ENCODE results near the gene SLC25A41.

Gene SLC25A41

DNA sequence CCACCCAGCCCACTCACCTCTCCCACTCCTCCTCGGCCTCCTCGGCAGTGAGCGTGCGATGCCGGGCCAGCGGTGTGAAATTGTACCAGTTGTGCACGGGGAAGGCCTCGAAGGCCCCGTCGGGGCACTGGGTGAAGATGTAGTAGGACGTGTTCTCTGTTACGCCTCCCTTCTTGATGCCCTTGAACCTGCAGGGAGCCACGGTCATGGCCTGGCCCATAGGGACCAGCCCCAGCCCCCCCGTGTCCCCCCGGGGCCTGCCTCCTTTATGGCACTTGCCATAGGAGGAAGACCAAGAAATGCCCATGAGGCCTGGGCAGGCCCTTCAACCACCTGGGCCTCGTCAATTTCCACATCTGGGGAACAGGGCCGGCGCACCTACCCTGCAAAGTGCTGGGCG is 46.2 kb downstream of the SLC25A41 start:
- H3K27ac ChIP-seq (ENCODE audit: insufficient read depth, low read depth, low read length, poor library complexity, severe bottlenecking): no peak overlapping the region
- H3K4me1 ChIP-seq (ENCODE audit: control insufficient read depth, insufficient read depth, low read length): peaks cover 3% of the 10 kb centered on the region
- 95 to 97% methylated on average over 19 of the region's 19 CpGs for WGBS, 2 experiments
- no peaks in the 10 kb centered on the region for H3K27me3 ChIP-seq (ENCODE audit: control insufficient read depth, insufficient read depth, low read length, poor library complexity, severe bottlenecking)
- no peaks in the 10 kb centered on the region for H3K9me3 ChIP-seq (ENCODE audit: control insufficient read depth, low read length)
- H3K36me3 ChIP-seq (ENCODE audit: control insufficient read depth, insufficient read depth, low read length): peaks cover 20% of the 10 kb centered on the region
- H3K4me3 ChIP-seq (ENCODE audit: insufficient read depth, low read depth, low read length): no peak overlapping the region

DNA sequence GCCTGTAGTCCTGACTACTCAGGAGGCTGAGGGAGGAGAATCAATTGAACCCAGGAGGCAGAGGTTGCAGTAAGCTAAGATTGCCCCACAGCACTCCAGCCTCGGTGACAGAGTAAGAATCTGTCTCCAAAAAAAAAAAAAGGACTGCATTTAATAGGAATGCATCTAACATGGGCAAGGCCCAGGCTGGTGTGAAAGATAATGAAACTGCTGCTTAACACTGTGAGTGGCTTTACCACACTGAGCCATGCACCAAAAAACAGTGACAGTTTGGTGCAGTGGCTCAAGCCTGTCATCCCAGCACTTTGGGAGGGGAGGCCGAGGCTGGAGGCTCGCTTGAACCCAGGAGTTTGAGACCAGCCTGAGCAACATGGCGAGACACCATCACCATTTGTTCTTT is 49.2 kb downstream of the SLC25A41 start:
- WGBS, 2 experiments: 90 to 96% methylated on average over 4 of the region's 4 CpGs
- Histone ChIP-seq H3K36me3 (ENCODE audit: control insufficient read depth, insufficient read depth, low read length) (peaks cover 43% of the 10 kb centered on the region), H3K4me1 (ENCODE audit: control insufficient read depth, insufficient read depth, low read length) (no peaks in the 10 kb centered on the region), H3K27me3 (ENCODE audit: control insufficient read depth, insufficient read depth, low read length, poor library complexity, severe bottlenecking) (no peaks in the 10 kb centered on the region), H3K4me3 (ENCODE audit: insufficient read depth, low read depth, low read length) (no peak overlapping the region), H3K27ac (ENCODE audit: insufficient read depth, low read depth, low read length, poor library complexity, severe bottlenecking) (no peak overlapping the region), H3K9me3 (ENCODE audit: control insufficient read depth, low read length) (no peaks in the 10 kb centered on the region)

DNA sequence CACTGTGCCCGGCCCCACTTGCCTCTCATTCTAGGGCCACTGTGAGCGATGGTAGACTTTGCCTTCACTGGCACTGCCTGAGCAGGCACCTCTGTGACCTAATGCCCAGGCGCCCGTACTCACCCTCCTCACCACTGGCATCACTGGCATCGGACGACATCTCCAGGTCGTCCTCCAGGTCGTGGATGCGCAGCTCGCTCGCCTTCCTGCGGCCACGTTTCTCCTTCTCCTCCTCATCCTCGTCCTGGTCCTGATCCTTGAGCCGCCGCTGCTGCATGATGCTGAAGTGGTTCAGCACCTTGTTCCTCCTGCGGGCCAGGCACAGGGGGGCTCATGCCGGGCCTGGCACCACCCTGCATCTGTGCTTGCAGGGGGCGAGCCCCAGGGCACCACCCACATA is 50.4 kb downstream of the SLC25A41 start:
- Histone ChIP-seq H3K9me3 (ENCODE audit: control insufficient read depth, low read length) (no peaks in the 10 kb centered on the region), H3K27ac (ENCODE audit: insufficient read depth, low read depth, low read length, poor library complexity, severe bottlenecking) (no peak overlapping the region), H3K27me3 (ENCODE audit: control insufficient read depth, insufficient read depth, low read length, poor library complexity, severe bottlenecking) (no peaks in the 10 kb centered on the region), H3K36me3 (ENCODE audit: control insufficient read depth, insufficient read depth, low read length) (peaks cover 43% of the 10 kb centered on the region), H3K4me3 (ENCODE audit: insufficient read depth, low read depth, low read length) (no peak overlapping the region), H3K4me1 (ENCODE audit: control insufficient read depth, insufficient read depth, low read length) (no peaks in the 10 kb centered on the region)
- WGBS, 2 experiments: 97% methylated on average over 19 of the region's 19 CpGs

DNA sequence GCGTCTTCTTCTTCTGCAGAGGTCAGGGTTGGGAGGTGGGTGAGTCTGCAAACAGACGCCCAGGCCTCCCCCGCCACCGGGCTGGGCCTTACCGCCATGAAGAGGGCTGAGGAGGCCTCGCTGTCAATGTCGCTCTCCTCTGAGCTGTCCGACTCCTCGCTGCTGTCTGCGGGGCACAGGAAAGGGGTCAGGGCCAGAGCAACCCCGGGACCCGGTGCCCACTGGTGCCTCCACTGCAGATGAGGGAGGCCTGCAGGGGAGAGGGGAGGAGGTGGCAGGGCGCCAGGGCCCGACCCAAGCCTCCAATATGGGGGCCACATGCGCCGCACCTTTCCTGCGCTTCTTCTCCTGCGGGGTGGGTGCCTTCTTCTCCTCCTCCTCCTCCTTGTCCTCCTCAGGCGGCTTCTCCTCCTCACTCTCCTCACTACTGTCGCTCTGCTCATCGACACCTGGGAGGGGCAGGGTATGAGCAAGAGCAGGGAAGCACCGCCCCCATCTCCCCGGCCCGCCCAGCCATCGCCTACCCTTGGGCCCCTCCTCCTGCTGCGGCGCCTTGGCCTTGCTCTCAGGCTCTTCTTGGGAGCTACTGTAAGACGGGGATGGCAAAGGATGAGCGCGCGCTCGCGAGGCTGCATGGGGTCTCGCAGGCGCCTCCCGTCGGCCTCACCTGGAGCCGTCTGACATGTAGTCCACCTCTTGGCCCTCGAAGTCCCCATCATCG is 52.4 kb downstream of the SLC25A41 start:
- Histone ChIP-seq H3K4me3 (ENCODE audit: insufficient read depth, low read depth, low read length) (no peak overlapping the region), H3K27ac (ENCODE audit: insufficient read depth, low read depth, low read length, poor library complexity, severe bottlenecking) (no peak overlapping the region), H3K27me3 (ENCODE audit: control insufficient read depth, insufficient read depth, low read length, poor library complexity, severe bottlenecking) (no peaks in the 10 kb centered on the region), H3K9me3 (ENCODE audit: control insufficient read depth, low read length) (no peaks in the 10 kb centered on the region), H3K36me3 (ENCODE audit: control insufficient read depth, insufficient read depth, low read length) (peaks cover 34% of the 10 kb centered on the region), H3K4me1 (ENCODE audit: control insufficient read depth, insufficient read depth, low read length) (no peaks in the 10 kb centered on the region)
- 95% methylated on average over 40 of the region's 40 CpGs for WGBS, 2 experiments

DNA sequence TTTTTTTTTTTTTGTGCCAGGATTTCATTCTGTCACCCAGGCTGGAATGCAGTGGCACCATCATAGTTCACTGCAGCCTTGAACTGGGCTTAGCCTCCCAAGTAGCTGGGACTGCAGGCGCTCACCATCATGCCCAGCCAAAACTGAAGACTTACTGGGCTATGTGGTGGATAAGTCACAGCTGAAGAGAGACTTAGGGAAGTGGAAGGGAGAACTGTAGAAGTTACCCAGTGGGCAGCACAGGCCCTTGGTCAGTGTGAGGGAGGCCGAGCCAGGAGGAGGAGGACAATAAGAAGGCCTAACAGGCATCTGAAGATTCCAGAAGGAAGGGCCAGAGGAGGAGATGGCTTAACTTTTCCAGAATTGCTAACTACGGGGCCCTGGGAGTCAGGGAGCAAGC is 53.8 kb downstream of the SLC25A41 start:
- Histone ChIP-seq H3K27ac (ENCODE audit: insufficient read depth, low read depth, low read length, poor library complexity, severe bottlenecking) (no peak overlapping the region), H3K4me1 (ENCODE audit: control insufficient read depth, insufficient read depth, low read length) (no peaks in the 10 kb centered on the region), H3K27me3 (ENCODE audit: control insufficient read depth, insufficient read depth, low read length, poor library complexity, severe bottlenecking) (no peaks in the 10 kb centered on the region), H3K9me3 (ENCODE audit: control insufficient read depth, low read length) (no peaks in the 10 kb centered on the region), H3K36me3 (ENCODE audit: control insufficient read depth, insufficient read depth, low read length) (peaks cover 38% of the 10 kb centered on the region), H3K4me3 (ENCODE audit: insufficient read depth, low read depth, low read length) (no peak overlapping the region)
- 96% methylated on average over 3 of the region's 3 CpGs for whole genome bisulfite sequencing, 2 experiments

DNA sequence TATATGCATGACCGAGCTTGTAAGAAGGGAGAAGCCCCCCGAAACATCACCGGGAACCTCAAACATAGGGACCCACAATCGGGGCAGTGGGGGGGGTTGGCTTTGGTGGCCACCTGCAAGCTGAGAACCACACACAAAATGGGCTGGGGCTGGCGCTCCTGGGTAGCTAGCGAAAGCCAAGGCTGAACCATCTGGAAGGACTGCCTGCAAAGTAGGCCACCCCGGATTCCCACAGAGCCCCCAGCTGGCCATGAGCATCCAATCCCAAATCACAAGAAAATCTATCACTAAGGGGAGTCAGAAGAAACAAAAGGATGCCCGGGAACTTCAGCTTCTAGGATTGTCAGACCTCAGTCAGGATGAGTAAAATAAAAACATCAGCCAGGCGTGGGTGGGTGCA is 55.1 kb downstream of the SLC25A41 start:
- no peak overlapping the region for H3K4me3 ChIP-seq (ENCODE audit: insufficient read depth, low read depth, low read length)
- H3K4me1 ChIP-seq (ENCODE audit: control insufficient read depth, insufficient read depth, low read length): no peaks in the 10 kb centered on the region
- peak overlapping the region; percentile 23 for H3K27ac ChIP-seq (ENCODE audit: insufficient read depth, low read depth, low read length, poor library complexity, severe bottlenecking)
- WGBS, 2 experiments: 92 to 94% methylated on average over 9 of the region's 9 CpGs
- no peaks in the 10 kb centered on the region for H3K9me3 ChIP-seq (ENCODE audit: control insufficient read depth, low read length)
- H3K36me3 ChIP-seq (ENCODE audit: control insufficient read depth, insufficient read depth, low read length): peaks cover 39% of the 10 kb centered on the region
- H3K27me3 ChIP-seq (ENCODE audit: control insufficient read depth, insufficient read depth, low read length, poor library complexity, severe bottlenecking): no peaks in the 10 kb centered on the region

DNA sequence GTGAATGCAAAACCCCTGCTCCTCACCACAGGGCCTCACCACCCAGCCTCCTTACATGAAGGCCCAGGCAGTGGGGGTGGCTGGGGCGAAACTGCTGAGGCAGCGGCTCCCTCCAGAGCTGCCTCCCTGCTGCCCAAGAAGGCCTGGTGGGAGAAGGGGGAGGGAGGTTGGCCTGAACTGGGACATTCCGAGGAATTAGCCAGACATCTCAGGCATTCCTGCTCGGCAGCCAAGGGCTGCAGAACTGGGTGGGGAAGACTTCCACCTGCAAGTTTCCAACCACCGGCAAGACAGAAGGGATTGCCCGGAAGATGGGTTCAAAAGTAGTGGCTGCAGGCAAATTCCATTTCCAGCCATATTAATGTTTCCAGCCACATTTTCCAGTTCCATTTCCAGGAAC is 55.5 kb downstream of the SLC25A41 start:
- Histone ChIP-seq H3K4me1 (ENCODE audit: control insufficient read depth, insufficient read depth, low read length) (no peaks in the 10 kb centered on the region), H3K36me3 (ENCODE audit: control insufficient read depth, insufficient read depth, low read length) (peaks cover 39% of the 10 kb centered on the region), H3K4me3 (ENCODE audit: insufficient read depth, low read depth, low read length) (no peak overlapping the region), H3K9me3 (ENCODE audit: control insufficient read depth, low read length) (no peaks in the 10 kb centered on the region), H3K27me3 (ENCODE audit: control insufficient read depth, insufficient read depth, low read length, poor library complexity, severe bottlenecking) (no peaks in the 10 kb centered on the region), H3K27ac (ENCODE audit: insufficient read depth, low read depth, low read length, poor library complexity, severe bottlenecking) (no peak overlapping the region)
- WGBS, 2 experiments: 85 to 88% methylated on average over 6 of the region's 6 CpGs

DNA sequence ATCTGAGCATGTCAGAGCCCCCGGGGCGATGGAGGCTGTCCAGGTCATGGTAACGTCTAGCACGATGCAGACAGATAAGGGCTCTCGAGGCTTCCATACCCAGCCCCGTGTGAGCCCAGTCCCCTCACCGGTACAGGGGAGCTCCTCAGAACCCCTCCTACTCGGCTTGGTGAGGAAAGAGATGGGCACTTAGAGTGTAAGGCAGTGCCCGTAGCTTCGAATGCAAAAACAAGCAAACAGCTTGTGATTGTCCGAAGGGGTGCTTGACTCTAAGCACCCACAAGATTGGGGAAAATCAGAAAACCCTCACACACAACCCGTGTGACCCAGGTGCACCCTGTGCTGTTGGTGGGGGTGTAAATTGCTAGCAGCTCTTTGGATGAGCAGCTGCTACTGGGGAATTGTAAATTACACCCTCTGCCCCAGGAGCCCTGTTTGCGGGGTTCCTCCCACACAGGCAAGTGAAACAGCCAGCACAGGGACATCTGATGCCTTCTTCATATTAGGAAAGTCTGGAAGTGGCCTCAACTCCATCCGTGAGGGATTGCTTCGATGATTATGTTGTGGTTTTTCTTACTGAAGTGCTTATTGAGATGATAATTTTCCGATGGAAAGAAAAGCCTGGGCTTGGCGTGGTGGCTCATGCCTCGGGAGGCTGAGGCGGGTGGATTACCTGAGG is 56.9 kb downstream of the SLC25A41 start:
- no peaks in the 10 kb centered on the region for H3K4me1 ChIP-seq (ENCODE audit: control insufficient read depth, insufficient read depth, low read length)
- no peak overlapping the region for H3K4me3 ChIP-seq (ENCODE audit: insufficient read depth, low read depth, low read length)
- H3K9me3 ChIP-seq (ENCODE audit: control insufficient read depth, low read length): no peaks in the 10 kb centered on the region
- H3K27ac ChIP-seq (ENCODE audit: insufficient read depth, low read depth, low read length, poor library complexity, severe bottlenecking): no peak overlapping the region
- H3K36me3 ChIP-seq (ENCODE audit: control insufficient read depth, insufficient read depth, low read length): peaks cover 33% of the 10 kb centered on the region
- 90 to 92% methylated on average over 19 of the region's 19 CpGs for WGBS, 2 experiments
- H3K27me3 ChIP-seq (ENCODE audit: control insufficient read depth, insufficient read depth, low read length, poor library complexity, severe bottlenecking): no peaks in the 10 kb centered on the region

All from ectodermal cell (in vitro differentiated cells).